ENCODE measurements around the gene NOL4L. TPM values are rescaled to one million over a fixed set of nuclear protein-coding genes. Genes with fewer than 3 reads are reported as not detected.

Gene NOL4L
- total RNA-seq, 1 donor from 2014 or later: 90.6 TPM

DNA sequence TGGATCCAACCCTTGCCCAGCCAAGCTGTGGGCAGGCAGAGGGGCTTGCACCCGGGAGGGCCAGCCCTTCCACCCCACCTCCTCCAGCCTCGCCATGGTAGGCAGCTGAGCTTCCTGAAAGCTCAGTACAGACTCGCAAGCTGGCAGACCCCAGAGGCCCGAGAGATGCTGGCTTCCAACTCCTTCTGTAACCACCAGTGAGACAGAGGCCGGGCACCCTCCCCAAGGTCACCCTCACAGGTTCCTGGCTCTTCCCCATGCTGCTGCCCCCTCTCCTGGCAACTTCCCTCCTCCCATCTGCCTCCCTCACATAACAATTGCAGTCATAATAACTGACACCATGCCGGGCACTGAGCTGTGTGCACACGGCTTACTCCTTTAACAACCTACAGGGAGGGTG is 26.2 kb upstream of the NOL4L start:
- Mint-ChIP-seq H3K4me1 (peaks cover 2% of the 10 kb centered on the region), H3K36me3 (no peaks in the 10 kb centered on the region), H3K27me3 (ENCODE audit: low read depth) (peaks cover 5% of the 10 kb centered on the region), H3K4me3 (no peak overlapping the region), H3K9me3 (no peaks in the 10 kb centered on the region), H3K27ac (no peak overlapping the region)
- TF ChIP-seq, protein P1, sequence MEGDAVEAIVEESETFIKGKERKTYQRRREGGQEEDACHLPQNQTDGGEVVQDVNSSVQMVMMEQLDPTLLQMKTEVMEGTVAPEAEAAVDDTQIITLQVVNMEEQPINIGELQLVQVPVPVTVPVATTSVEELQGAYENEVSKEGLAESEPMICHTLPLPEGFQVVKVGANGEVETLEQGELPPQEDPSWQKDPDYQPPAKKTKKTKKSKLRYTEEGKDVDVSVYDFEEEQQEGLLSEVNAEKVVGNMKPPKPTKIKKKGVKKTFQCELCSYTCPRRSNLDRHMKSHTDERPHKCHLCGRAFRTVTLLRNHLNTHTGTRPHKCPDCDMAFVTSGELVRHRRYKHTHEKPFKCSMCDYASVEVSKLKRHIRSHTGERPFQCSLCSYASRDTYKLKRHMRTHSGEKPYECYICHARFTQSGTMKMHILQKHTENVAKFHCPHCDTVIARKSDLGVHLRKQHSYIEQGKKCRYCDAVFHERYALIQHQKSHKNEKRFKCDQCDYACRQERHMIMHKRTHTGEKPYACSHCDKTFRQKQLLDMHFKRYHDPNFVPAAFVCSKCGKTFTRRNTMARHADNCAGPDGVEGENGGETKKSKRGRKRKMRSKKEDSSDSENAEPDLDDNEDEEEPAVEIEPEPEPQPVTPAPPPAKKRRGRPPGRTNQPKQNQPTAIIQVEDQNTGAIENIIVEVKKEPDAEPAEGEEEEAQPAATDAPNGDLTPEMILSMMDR (IDR thresholded peaks at IDR 0.05; ENCODE audit: unreplicated experiment): no peak
- no peak for DNase-seq (ENCODE audit: low spot score in 2 of 2, unreplicated experiment in 2 of 2)

DNA sequence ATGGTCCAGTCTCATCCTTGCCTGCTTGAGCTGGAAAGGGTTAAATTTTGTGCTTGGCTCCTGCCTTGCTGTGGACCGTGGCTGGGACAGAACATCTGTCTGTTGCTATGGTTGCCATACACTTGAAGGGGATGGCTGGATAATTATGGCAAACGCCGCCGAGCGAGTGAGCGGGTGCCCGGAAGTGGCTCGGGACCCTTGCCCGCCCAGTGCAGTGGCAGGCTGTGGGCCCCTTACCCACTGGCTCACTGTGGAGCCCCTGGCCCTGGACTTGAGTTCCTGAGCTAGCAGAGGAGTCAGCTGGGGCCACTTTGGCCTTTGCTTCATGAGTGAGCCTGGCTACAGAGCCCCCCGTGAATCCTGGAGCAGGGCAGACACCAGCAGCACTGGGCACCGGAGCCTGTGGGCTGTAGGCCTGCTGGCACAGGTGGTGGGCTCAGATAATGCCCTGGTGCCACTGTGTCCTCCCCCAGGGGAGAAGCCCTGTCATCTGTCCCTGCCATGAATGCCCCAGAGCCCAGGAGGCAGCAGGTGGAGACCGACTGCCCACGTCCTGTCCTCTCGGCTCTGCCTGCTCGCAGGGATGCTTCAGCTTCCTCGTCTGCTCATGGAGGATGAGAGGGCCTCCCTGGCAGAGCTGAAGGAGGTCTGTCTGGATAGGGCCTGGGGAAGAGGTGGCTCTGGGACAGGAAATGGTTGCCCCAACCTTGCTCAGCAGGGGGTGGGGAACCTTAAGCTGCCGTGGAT is 25.5 kb upstream of the NOL4L start:
- DNase-seq (ENCODE audit: low spot score in 2 of 2, unreplicated experiment in 2 of 2): no peak

DNA sequence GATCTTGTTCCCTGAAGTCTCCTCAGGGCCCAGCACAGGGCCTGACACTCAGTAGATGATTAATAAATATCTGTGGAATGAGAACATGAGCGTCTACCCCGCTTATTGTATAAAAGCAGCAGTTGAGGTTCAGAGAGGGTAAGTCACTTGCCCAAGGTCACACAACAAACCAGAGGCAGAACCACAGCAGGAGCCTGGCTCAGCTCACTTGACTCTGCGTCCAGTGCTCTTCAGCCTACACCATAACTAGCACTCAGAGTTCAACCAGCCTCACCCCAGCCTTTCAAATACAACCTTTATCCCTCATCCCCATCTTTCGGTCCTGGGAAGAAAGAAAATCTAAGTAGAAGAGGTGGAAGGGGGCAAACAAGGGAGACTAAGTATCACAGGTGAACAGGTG is 24.9 kb upstream of the NOL4L start:
- no peak overlapping the region for H3K27ac Mint-ChIP-seq

More for the DNA sequence above, 25.5 kb upstream of the NOL4L start:
- TF ChIP-seq, protein P1 (IDR thresholded peaks at IDR 0.05; ENCODE audit: unreplicated experiment): no peak
- peaks cover 2% of the 10 kb centered on the region for H3K4me1 Mint-ChIP-seq
- H3K4me3 Mint-ChIP-seq: no peak overlapping the region
- no peaks in the 10 kb centered on the region for H3K9me3 Mint-ChIP-seq
- no peak overlapping the region for H3K27ac Mint-ChIP-seq
- peaks cover 5% of the 10 kb centered on the region for H3K27me3 Mint-ChIP-seq (ENCODE audit: low read depth)
- no peaks in the 10 kb centered on the region for H3K36me3 Mint-ChIP-seq

DNA sequence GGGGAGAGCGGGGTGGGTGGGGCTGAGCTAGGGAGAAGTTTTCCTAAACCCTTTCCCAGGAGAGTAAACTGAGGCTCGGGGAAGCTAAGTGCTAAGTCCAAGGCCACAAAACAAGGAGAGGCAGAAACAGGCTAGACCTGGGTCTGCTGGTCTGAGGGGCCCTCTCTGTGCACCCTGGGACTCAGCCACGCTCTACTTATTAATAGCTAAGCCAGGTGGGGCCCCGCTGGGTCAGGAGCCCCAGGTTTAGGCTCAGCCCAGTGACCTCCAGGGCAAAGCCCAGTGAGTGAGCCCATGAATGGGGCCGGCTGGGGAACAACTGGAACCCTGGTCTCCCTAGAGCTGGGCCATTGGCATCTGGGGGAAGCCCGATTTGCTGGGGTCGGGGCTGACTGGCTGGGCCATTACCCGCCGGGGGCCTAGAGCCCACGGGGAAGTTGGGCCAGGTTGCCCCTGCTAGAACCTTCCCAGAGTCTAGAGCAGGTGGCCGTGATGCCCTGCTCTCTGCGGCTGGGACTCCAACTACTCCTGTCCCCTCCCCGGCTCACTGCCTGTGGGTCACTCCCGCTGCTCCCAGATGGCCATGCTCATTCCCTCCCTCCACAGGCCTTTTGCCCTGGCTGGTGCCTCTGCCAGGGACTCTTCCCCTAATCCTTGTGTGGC is 24.1 kb upstream of the NOL4L start:
- H3K9me3 Mint-ChIP-seq: no peaks in the 10 kb centered on the region
- no peak overlapping the region for H3K4me3 Mint-ChIP-seq
- TF ChIP-seq, protein P1 (IDR thresholded peaks at IDR 0.05; ENCODE audit: unreplicated experiment): no peak

More for the DNA sequence above, 24.9 kb upstream of the NOL4L start:
- TF ChIP-seq, protein P1 (IDR thresholded peaks at IDR 0.05; ENCODE audit: unreplicated experiment): no peak
- Mint-ChIP-seq H3K9me3 (no peaks in the 10 kb centered on the region), H3K36me3 (no peaks in the 10 kb centered on the region), H3K4me3 (no peak overlapping the region), H3K27me3 (ENCODE audit: low read depth) (peaks cover 5% of the 10 kb centered on the region), H3K4me1 (peaks cover 4% of the 10 kb centered on the region)
- DNase-seq (ENCODE audit: low spot score in 2 of 2, unreplicated experiment in 2 of 2): no peak

DNA sequence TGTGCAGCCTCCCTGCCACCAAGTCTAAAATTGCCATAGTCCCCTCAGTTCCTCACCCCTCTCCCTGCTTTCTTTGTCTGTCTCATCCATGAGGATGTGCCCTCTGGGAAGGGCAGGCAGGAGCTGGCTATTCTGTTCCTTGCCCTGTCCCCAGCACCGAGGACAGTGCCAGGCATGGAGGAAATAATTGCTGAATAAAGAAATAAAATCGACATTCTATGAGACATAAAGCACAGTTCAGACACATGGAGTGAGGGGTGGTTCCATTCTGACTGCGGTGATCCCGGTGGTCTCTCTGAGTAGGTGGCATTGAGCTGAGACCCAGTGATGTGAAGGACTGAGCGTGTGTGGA is 23.5 kb upstream of the NOL4L start:
- Mint-ChIP-seq H3K36me3 (no peaks in the 10 kb centered on the region), H3K27ac (no peak overlapping the region)

More for the DNA sequence above, 24.1 kb upstream of the NOL4L start:
- DNase-seq (ENCODE audit: low spot score in 2 of 2, unreplicated experiment in 2 of 2): no peak
- no peak overlapping the region for H3K27ac Mint-ChIP-seq
- H3K27me3 Mint-ChIP-seq (ENCODE audit: low read depth): no peaks in the 10 kb centered on the region
- no peaks in the 10 kb centered on the region for H3K36me3 Mint-ChIP-seq
- peaks cover 8% of the 10 kb centered on the region for H3K4me1 Mint-ChIP-seq

More for the DNA sequence above, 23.5 kb upstream of the NOL4L start:
- TF ChIP-seq, protein P1 (IDR thresholded peaks at IDR 0.05; ENCODE audit: unreplicated experiment): no peak
- Mint-ChIP-seq H3K9me3 (no peaks in the 10 kb centered on the region), H3K4me1 (peaks cover 8% of the 10 kb centered on the region), H3K27me3 (ENCODE audit: low read depth) (no peaks in the 10 kb centered on the region), H3K4me3 (no peak overlapping the region)
- no peak for DNase-seq (ENCODE audit: low spot score in 2 of 2, unreplicated experiment in 2 of 2)
